Measurements from ENCODE around the gene BICC1.
"Not testable (repeated sequence)": the region's sequence is repeated elsewhere in the genome, so short reads cannot be mapped to it uniquely, and the experiment has no call there.

Gene BICC1

DNA sequence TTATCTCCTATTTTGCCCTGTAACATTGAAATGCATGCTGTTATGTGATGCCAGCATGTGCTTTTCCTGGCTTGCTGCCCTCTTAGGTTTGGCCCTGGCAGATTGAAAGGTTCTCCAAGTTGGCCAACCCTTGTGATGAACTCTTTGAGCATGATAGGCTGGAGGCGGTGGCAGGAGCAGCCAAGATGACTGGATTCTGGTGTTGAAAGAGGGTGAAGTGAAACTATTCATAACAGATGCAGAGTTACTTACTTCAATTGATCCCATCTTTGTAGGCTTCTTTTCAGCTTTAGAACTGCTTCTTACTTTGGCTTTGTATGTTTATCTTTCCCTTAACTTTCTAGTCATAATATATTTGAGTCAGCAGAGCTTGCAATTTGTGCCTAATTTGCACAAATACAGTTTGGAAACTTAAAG, 57.6 kb downstream of the BICC1 start:
- no peak for FAIRE-seq

DNA sequence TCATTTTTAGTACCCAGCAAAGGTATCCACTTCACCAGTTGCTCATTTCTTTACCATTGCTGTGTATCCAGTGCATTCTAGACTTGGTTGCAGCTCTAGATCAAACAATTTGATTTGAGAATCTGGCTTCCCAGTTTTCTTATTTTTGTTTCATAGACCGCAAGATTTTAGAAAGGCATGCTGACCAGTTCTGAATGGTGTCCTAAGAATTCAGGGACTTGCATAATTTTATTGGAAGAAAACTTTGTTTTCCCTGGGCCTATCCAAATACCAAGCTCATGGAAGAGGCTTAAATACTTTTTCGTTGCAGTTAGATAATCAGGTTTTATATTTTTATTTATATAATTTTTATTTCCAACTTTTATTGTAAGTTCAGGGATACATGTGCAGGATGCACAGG, 58.3 kb downstream of the BICC1 start:
- FAIRE-seq: no peak

DNA sequence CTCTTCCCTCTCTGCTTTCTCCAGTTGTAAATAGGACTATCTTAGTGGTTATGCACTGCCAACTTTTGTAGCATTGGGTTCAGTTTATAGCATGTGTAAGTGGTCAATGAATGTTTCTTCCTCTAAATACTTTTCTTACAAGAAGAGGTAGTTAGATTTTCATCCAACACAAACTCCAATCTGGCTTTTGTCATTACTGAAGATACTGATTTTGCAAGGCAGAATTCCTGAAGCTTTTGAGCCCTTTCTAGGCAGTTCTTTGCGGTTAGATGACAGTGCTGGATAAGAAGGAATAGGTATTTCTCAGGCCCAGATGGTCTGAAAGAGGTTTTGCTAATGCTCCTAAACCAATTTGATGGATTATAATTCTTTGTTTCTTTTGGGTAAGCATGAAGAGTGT, 60.5 kb downstream of the BICC1 start:
- FAIRE-seq: no peak

DNA sequence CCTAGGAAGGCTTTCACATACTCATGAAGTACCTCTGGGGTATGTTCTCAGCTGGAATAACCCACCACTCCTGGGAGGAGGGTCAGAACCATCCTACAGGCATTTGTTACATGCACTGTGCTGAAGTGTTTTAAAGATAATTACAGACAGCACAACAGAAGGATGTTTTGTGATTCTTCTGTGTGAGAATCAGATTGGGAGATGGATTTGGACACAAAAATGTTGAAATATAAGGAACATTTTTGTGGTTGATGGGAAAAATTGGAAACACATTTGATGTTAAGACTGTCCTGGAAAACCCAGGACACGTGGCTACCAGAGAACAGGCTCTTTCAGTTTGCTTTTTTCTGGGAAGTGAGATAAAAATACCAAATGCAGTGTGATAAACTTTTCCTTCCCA, 61.4 kb downstream of the BICC1 start:
- no peak for FAIRE-seq

DNA sequence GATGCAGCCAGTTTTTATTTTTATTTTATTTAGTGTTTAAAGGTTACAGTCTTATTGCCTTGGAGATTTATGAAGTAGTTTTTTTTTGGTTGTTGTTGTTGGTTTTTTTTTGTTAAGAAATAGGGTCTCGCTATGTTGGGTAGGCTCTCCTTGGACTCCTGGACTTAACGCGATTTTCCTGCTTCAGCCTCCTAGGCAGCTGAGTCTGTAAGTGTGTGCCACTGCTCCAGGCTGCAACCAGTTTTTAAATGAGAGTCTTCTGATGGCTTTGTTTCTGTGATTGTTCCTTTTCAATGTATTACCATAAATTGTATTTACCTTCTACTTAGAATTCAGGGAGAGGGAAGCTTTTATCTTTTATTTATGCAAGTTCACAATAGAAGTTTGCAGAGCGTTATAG, 62.8 kb downstream of the BICC1 start:
- FAIRE-seq: no peak

DNA sequence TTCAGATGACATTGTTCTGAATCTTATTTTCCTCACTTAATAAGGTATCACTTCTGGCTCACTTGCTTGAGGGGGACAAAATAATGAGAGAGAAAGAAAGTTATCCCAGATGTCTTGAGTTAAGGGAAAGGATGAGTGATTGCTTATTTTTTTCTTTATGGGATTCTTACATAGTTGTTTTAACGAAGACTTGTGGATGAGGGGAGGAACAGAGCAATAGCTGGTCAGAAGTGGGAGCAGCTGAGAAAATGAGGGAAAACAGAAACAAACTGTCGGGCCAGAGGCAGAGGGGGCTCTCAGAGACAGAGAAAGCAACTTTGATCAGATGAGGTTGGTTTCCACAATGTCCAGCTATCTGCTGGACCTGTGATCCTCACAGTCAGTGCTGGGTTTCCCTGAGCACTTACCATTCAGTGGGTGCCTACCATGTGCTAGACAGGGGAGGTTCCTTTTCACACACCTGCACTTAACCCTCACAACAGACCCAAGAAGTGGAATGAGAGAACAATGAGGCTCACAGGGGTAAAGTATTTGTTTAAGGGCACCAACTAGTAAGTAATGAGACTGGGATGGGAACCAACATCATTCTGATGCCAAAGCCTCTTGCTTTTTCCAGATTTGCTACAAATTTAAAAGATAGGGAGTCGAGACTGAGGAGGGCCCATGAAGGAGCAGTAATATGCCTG, 64.2 kb downstream of the BICC1 start:
- no peak for FAIRE-seq

DNA sequence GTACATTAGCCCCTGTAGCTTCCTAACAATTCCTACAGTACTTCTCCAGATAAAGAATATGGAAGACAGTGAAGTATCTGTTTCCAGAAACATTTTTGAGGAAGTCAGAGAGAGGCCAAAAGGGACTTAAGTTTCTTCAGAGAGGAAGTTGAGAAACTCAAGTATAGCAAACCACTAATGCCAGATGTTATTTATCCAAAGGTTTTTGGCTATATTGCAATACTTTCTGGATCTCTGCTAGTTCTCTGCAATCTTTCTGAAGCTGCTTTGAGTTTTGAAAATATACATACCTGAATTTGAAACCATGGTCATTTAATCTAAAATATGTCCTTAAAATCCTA, 64.7 kb downstream of the BICC1 start:
- FAIRE-seq: no peak

DNA sequence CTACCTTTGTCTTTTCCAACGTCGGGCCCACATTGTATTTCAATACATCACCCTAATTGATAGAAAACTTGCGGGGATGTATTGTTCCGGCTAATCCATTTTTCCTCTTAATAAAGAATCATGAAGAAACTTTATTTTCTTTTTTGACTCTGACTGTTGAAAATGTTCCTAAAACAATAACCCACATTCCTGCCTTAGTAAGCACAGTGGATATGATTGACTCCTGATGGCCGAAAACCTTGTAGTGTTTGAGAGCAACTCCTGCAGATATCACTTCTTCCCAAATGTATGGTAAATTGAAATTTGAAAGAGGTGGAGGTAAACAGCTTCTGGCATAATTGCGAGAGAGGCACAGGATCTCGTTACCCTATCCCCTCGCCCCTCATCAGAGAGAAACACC, 65.7 kb downstream of the BICC1 start:
- no peak for FAIRE-seq

DNA sequence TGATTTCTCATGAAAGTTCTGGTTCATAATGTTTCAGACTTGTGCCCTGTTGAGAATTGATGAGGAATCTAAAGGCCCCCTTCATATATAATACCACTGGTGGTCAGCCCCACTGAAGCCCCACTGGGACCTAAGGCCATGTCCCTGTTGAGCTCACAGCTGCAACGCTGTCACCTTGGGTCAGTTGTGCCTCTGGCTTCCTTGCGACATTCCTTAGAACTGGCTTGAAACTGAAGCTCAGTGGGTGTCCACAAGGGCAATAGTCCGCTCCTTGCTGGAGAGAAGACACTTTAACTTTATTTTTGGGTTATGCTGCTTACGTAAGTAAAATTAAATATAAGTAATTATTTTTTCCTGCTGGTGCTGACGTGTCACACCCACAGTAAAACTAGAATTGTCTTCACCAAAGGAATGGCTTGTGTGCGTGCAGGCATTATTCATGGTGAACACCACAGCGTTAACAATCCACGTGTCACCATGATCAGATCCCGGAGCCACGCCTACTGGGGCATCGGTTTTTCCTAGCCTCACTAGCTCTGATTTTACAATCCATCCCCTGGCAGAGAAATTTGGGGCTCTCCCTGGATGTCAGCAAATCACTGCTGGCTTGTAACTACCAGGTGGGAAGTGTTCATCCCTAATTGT, 66.5 kb downstream of the BICC1 start:
- no peak for FAIRE-seq

DNA sequence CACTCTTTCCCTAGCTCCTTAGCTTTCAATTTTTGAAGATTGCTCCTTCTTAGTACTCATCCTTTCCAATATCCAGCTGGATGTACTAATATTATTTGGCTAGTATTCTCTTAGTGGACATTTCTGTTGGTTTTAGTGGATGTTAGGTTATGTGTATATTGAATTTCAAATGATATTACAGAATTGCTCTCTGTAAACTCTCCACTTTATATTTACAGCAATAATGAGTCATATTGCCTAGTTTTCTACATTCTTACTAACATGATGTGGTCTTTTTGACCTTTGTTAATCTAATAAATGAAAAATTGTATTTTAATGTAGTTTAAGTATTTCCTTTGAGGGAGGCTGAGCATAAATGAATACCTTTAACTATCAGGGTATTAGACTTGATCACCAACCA, 69.4 kb downstream of the BICC1 start:
- no peak for FAIRE-seq

DNA sequence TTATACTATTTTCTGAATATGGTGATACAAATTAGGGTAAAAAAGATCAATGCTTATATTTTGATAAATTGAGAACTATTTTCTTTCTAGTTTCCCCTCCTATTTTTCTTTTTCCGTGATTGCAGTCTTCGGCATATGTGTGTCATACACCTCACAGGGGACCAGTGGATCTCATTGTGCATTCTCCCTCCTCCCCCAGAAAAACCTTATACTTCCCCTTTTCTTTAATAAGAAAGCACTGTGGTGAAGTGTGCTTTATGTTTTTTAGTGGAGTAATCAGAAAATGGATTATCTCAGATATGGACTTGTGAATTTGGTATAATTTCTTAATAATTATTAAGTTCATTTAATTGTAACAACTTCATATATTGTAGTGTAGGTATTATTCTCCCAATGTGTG, 72.8 kb downstream of the BICC1 start:
- FAIRE-seq: no peak

DNA sequence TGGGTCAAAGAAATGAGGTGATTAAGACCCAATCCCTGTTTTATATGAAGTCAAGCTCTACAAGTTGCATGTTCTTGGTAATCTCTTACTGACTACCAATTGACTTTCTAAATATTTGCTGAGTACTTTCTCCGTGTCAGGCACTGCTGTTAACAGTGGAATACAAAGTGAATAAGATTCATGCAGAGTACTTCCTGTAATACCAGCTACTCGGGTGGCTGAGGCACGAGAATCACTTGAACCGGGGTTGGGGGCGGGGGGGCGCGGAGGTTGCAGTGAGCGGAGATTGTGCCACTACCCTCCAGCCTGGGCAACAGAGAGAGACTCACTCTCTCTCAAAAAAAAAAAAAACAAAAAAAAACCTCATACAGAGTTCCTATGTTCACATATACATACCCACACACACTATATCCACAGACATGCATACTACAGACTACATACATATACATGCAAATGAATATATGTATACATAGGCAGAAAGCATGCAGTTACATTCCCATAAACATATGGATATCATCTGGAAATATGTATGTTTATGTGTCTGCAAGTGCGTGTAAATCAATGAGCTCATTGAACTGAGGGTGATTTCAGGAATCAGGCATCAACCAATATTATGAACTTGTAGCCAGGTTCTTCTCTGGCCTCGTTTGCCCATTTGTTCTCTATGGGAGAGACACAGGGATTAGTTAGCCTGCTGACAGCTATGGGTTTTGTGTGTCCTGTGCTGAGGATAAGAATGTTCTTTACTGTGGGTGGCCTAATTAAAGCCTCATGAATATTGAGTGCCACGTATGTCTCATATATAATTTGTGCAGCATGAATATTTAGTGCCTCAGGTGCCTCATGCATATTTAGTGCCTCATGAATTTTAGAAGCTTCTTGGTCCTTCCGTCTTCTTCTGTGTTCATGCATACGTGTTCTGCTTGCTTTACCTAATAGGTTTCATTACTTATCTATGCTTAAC, 73.9 kb downstream of the BICC1 start:
- no peak for FAIRE-seq

DNA sequence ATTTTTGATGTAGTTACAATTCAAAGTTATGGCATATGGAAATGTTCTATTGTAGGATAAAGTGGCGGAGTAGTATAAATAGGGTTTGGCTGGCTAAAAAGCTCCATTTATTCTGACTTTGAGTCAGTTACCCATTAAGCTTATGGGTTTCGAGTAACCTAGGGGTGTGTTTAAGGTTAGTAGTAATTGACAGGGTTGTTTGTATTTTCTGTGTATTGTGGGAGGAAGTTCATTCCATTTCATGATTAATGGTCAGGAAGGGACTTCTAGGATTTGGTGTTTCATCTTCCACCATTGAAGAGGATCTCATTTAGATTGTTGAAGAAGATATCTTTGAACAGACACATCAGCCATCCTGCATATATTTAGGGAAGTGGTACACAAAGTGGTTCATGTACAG, 75.0 kb downstream of the BICC1 start:
- FAIRE-seq: no peak

DNA sequence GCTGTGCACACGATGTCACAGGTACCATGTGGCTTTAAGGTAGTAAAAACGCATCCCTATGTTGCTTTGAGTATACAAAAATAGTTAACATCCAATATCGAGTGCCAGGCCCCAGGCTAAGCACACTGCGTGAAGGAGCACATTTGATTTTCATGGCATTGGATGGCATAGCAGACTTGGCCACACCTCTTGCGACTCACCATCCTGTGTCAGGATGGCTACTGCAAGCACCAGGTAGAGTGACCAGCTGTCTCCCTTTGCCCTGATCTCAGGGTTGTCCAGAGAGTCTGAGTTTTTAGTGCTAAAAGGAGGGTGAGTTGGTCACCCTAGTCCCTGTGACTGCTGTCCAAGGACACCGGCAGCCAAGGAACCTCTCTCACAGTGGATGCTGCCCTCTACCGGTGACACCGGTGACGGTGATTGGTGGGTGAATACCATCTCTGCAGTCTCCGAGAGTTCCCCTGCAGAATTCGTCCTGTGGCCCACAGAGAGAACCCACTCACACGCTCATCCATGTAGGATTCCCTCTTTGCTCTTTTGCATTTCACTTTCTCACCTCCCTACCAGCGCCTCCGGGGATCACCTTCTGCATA, 76.1 kb downstream of the BICC1 start:
- no peak for FAIRE-seq

DNA sequence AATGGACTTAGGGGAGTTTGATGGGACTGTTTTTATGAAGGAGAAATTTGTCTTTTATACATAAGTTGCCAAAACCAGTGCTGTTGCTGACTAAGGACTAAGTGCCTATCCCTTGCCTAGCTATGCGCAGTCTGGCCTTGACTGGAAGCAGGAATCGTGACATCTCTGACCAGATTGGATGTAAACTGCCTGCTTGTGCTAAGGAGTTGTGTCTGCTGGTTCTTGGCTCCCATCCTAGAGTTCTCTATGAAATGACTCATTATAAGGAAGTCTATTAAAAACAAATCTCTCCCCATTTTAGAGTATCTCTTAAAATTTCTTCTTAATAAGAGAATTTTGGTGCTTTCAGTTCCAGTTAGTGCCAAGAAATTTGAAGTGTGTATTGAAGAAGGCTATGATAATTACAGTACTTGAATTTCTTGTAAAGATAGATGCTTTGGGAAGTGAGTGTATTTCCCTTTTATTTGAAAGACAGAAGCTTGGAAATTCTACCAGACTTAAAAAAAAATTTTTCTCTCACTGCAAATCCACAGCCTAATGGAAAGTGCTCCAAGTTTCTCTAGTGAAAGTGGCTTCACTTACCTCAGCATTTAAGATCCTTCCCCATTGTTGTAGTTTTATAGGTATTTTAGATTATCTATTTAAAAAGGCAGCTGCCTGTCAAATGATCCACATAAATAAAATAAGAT, 77.6 kb downstream of the BICC1 start:
- FAIRE-seq: no peak

DNA sequence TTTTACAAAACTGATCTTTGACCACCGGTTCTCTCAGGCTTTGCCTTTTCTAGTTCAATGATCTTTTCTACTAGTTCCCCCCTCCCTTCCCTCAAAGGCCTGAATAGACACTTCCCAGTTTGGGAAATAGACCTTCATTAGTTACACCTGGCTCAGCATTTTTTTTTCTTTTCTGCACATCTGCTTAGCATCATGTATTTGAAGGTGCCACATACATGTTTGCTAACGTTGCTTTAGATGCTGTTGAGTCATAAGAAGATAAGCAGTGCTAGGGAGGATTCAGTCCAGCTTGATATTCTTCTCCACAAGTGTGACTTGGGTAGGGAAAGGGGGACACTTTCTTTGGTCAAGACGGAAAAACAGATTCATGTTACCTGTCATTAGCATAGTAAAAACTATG, 78.3 kb downstream of the BICC1 start:
- FAIRE-seq: no peak

DNA sequence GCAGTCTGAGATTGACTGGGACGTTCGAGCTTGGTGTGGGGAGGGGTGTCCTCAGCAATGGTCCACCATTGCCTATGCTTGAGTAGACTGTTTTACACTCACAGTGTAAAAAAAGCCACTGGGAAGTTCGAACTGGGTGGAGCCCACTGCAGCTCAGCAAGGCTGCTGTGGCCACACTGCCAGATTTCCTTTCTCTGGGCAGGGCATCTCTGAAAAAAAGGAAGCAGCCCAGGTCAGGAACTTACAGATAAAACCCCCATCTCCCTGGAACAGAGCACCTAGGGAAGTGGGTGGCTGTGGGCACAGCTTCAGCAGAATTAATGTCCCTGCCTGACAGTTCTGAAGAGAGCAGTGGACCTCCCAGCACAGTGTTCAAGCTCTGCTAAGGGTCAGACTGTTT, 80.3 kb downstream of the BICC1 start:
- no peak for FAIRE-seq

DNA sequence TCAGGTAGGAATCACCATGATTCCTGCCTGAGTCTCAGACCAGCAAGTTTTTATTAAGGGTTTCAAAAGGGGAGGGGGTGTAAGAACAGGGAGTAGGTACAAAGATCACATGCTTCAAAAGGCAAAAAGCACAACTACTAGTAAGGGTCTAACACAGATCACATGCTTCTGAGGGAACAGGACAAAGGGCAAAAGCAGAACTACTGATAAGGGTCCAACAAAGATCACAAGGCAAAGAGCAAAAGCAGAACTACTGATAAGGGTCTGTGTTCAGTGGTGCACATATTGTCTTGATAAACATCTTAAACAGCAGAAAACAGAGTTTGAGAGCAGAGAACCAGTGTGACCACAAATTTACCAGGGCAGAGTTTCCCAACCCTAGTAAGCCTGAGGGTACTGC, 84.5 kb downstream of the BICC1 start:
- not testable (repeated sequence) for FAIRE-seq

DNA sequence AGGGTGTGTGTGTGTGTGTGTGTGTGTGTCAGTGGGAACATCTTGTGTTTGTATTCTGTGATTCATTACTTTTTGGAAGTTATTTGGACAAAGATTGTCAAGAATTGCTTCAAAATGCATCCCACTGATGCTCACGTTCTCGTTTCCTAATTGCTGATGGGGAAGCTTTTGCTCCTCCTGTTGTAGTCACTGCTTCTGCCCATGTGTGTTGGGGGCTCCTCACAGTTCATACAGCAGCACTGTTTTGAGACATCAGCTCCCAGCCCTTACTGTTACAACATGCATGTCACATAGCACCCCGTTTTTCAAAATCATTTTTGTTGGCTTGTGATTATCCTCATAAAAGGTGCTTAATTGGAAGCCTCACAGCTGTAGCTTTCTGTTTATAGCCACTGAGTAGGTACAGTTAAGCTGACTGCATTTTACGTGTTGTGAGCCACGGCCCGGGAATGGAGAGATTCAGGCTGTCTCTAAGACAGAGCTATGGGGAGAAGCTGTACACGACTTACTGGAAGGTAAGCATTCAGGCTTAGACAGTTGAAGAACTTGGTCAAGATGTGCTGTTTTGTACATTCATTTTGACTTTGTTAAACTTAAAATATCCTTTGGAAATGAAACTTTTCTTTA, 87.4 kb downstream of the BICC1 start:
- FAIRE-seq: no peak

DNA sequence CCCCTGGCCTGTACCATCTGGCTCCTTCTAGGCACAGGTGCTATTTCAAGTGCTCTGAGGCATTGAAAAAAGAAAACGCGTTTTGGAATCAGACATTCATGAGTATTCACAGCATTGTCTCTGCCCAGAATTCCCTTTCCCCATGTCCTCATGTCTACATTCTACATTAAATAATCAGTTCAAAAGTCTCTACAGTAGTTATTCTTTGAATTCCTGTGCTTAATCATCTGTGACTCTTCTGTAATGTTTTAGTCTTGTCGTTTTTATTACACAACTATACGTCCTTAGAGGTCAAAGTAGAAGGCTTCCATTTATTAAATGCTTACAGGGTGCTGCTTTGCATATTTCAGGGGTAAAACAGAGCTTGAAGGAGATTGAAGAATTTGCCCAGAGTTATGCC, 95.7 kb downstream of the BICC1 start:
- no peak for FAIRE-seq

DNA sequence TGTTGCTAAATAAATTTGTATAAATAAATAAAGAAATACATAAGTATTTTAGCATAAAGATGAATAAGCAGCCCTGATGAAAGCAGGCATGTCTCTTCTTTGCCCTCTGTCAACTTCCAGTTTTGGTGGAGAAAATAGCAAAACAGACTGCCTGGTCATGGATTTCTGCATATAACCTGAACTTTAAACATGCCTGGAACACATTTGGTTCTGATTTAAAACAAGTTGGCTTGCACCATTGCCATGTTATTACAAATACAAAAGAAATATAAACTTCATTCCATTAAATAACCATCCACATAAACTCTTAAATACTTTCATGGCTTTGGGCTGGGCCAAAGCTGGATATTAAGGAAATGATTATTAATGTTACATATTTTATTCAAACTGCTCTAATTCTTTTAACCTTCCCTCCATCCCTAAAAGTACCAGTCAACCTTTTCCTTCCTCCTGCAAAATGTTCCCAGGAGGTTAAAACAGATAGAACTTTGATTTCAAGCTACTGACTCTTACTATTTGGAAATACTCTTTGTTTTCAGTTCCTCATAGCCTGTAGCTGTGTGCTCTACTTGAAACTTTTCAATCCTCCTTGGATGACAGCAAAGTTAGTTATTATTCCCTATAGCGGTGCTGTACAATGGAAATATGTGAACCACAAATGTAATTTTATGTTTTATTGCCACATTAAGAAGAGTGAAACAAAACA, 96.3 kb downstream of the BICC1 start:
- no peak for FAIRE-seq

All from G401.6 (cell line).